GM12878 (cell line): ENCODE data around the gene ZAR1L. TPM values are rescaled to one million over a fixed set of nuclear protein-coding genes. Genes with fewer than 3 reads are reported as not detected.

Experiments used
- ATAC-seq: fragments of 200-7000 bp; cut with Tn5 transposase; 3 replicates; pipeline ENCODE4 v1.9.1; 2020; ENCODE audit warnings: mild to moderate bottlenecking, moderate library complexity
- BruUV-seq: library from RNA; stranded (reverse); fragments of 400-500 nt; replicated peaks from 2 replicates; lab custom pipeline; 2021; lab: Mats Ljungman, UMichigan
- CTCF ChIA-PET: fragments of 300-600 bp; sonication (Branson Sonifier 250); formaldehyde crosslinking; extraction: SDS; loops from one replicate; lab custom pipeline; 2021; ENCODE audit warnings: inconsistent platforms; lab: Yijun Ruan, JAX
- POLR2A ChIA-PET: fragments of 350-600 bp; formaldehyde crosslinking; extraction: SDS; loops from one replicate; lab custom pipeline; 2021; ENCODE audit warnings: inconsistent platforms; lab: Charles Lee
- RAD21 ChIA-PET: fragments of 300-600 bp; sonication (Branson Sonifier 250); formaldehyde crosslinking; loops from one replicate; lab custom pipeline; 2023; ENCODE audit warnings: antibody characterized with exemption; ENCODE audit not compliant: unreplicated experiment; lab: Charles Lee
- SMC1A ChIA-PET: fragments of 300-600 bp; sonication (Branson Sonifier 250); formaldehyde crosslinking; loops from one replicate; lab custom pipeline; 2023; ENCODE audit not compliant: unreplicated experiment, uncharacterized antibody; lab: Charles Lee
- DNase-seq: peaks from one replicate; pipeline ENCODE4 v3.0.0-alpha.2; 2011; ENCODE audit warnings: low read depth, low spot score
- FAIRE-seq: peaks from 3 replicates; lab custom pipeline; 2011; peaks lifted over from hg19 to GRCh38; lab: Jason Lieb, UNC
- H2AFZ ChIP-seq: 2 replicates; pipeline ENCODE4 v1.6.0; 2011; ENCODE audit warnings: low read depth, low read length, control low read depth; ENCODE audit not compliant: control insufficient read depth
- H3K27ac ChIP-seq: 2 replicates; pipeline ENCODE4 v1.5.1; 2011; ENCODE audit warnings: control low read depth; ENCODE audit not compliant: control insufficient read depth, insufficient read depth
- H3K27me3 ChIP-seq, 2 experiments: replicated peaks in 1 of 2; 2 replicates each; pipeline versions ENCODE4 v1.6.0 to v1.6.1; 2011; ENCODE audit warnings: low read length in 1 of 2; ENCODE audit not compliant: control insufficient read depth in 2 of 2, insufficient read depth in 2 of 2
- H3K36me3 ChIP-seq, 2 experiments: 2 replicates each; pipeline ENCODE4 v1.5.1; 2011; ENCODE audit warnings: low read length in 1 of 2; ENCODE audit not compliant: control insufficient read depth in 2 of 2, insufficient read depth in 2 of 2
- H3K4me1 ChIP-seq: 2 replicates; pipeline ENCODE4 v1.6.1; 2011; ENCODE audit warnings: mild to moderate bottlenecking, low read length, moderate library complexity, mixed read lengths; ENCODE audit not compliant: control insufficient read depth, insufficient read depth
- H3K4me2 ChIP-seq: 2 replicates; pipeline ENCODE4 v1.6.0; 2011; ENCODE audit warnings: control low read depth; ENCODE audit not compliant: control insufficient read depth, insufficient read depth
- H3K4me3 ChIP-seq: fragments of 200-600 bp; sonication (generic); 2 replicates; pipeline ENCODE4 v1.5.1; 2016
- H3K79me2 ChIP-seq: 2 replicates; pipeline ENCODE4 v1.6.0; 2011; ENCODE audit warnings: low read length; ENCODE audit not compliant: control insufficient read depth, insufficient read depth
- H3K9ac ChIP-seq: 2 replicates; pipeline ENCODE4 v1.8.0; 2011; ENCODE audit warnings: low read length, control low read depth, mixed read lengths; ENCODE audit not compliant: control insufficient read depth, insufficient read depth
- H3K9me3 ChIP-seq: replicated peaks from 3 replicates; pipeline ENCODE4 v1.5.1; 2011; ENCODE audit warnings: mild to moderate bottlenecking, low read length; ENCODE audit not compliant: control insufficient read depth, insufficient read depth
- H4K20me1 ChIP-seq: 2 replicates; pipeline ENCODE4 v1.6.0; 2011; ENCODE audit not compliant: control insufficient read depth, insufficient read depth
- ASH2L ChIP-seq: fragments of 300-600, 200-600 bp; sonication (generic); IDR thresholded peaks from 2 replicates; pipeline ENCODE4 v1.6.1; 2017; ENCODE audit warnings: low read depth, mild to moderate bottlenecking, borderline replicate concordance
- CBX5 ChIP-seq: sonication (generic); IDR thresholded peaks from 2 replicates; pipeline ENCODE4 v1.6.1; 2016; ENCODE audit warnings: low read depth, moderate library complexity, mild to moderate bottlenecking, inconsistent platforms
- ELK1 ChIP-seq: IDR thresholded peaks from 2 replicates; pipeline ENCODE4 v1.6.1; 2012; ENCODE audit warnings: low read depth, low read length, improper control_type of control experiment
- HCFC1 ChIP-seq: fragments of 150-350 bp; IDR thresholded peaks from 2 replicates; pipeline ENCODE4 v1.6.1; 2014; ENCODE audit warnings: low read length
- HDAC6 ChIP-seq: fragments of 200-600 bp; sonication (generic); IDR thresholded peaks from one replicate; pipeline ENCODE4 v1.8.0; 2017; ENCODE audit warnings: antibody characterized with exemption; ENCODE audit not compliant: unreplicated experiment
- HDGF ChIP-seq: fragments of 450-650 bp; IDR thresholded peaks from 2 replicates; pipeline ENCODE4 v1.6.1; 2016; ENCODE audit warnings: antibody characterized with exemption
- RAD21 ChIP-seq: IDR thresholded peaks from 2 replicates; pipeline ENCODE4 v1.6.1; 2011; ENCODE audit warnings: mild to moderate bottlenecking, low read depth, low read length, moderate library complexity; ENCODE audit not compliant: insufficient read depth
- RB1 ChIP-seq: fragments of 450-650 bp; formaldehyde crosslinking; IDR thresholded peaks from 2 replicates; pipeline ENCODE4 v1.6.1; 2017; ENCODE audit warnings: mild to moderate bottlenecking, borderline replicate concordance
- RCOR1 ChIP-seq: conservative IDR thresholded peaks from 2 replicates; pipeline ENCODE4 v1.6.1; 2012; ENCODE audit warnings: low read depth, low read length, improper control_type of control experiment
- TCF12 ChIP-seq: IDR thresholded peaks from 2 replicates; pipeline ENCODE4 v1.6.1; 2011; ENCODE audit warnings: low read depth, mild to moderate bottlenecking, low read length
- TCF7 ChIP-seq: IDR thresholded peaks from 2 replicates; pipeline ENCODE4 v1.6.1; 2014; ENCODE audit warnings: antibody characterized with exemption, borderline replicate concordance
- WGBS: methylation state at CpG from one replicate; pipeline ENCODE4 v1.1.6; 2016; ENCODE audit warnings: low lambda C conversion rate; ENCODE audit not compliant: insufficient replicate concordance, insufficient coverage; ENCODE audit errors: missing lambda C conversion rate; 5-methylcytosine and 5-hydroxymethylcytosine counted together
- in situ Hi-C: fragments of 300-500 bp; cut with MboI; formaldehyde crosslinking; loops from 9 replicates; pipeline ENCODE4 v1.14.3; 2018; ENCODE audit warnings: mixed read lengths
- intact Hi-C: fragments of 100-400 bp; cut with micrococcal nuclease; formaldehyde crosslinking; loops from one replicate; pipeline ENCODE4 v1.14.2; 2022; ENCODE audit not compliant: unreplicated experiment
- polyA plus RNA-seq, 11 experiments: library from polyadenylated mRNA; depleted of rRNA in 4 of 11; unstranded in 6 of 11; stranded (reverse) in 5 of 11; fragments of >200 nt; fragmentation: Nextera tagmentation in 4 of 11; fragmentation: Illumina TruSeq in 1 of 11; extraction: Ambion mirVana in 4 of 11; extraction: Trizol in 1 of 11; gene quantifications; 1 replicate in 1 of 11; 2 replicates in 10 of 11; pipeline versions ENCODE4 v1.2.1 to v1.2.3, GENCODE V29; 2011 to 2016; ENCODE audit warnings: inconsistent platforms in 2 of 11, missing spikeins in 2 of 11, low read depth in 1 of 11
- total RNA-seq, 4 experiments: library from RNA; depleted of rRNA in 3 of 4; stranded (reverse); fragments of >200 nt in 3 of 4; fragmentation: Illumina TruSeq in 1 of 4; extraction: Trizol in 1 of 4; gene quantifications; 2 replicates each; pipeline versions ENCODE4 v1.2.1 to v1.2.3, GENCODE V29; 2013 to 2021
- TF ChIP-seq, protein P1 (sequence below): fragments of 450-650 bp; IDR thresholded peaks from 2 replicates; pipeline ENCODE4 v1.6.1; 2017; ENCODE audit warnings: mild to moderate bottlenecking, low read depth, inconsistent platforms; ENCODE audit not compliant: poor library complexity, severe bottlenecking

The ZAR1L gene
- total and polyA plus RNA-seq, 10 of the 15 experiments (the other 5 are each of a cell fraction or from before 2014, with no cell fraction given) = 0.05 to 0.34 (median 0.17) TPM; not detected in 6

- TF ChIP-seq ELK1 (no peak), TCF12 (no peak), RAD21 (no peak), HDAC6 (no peak), RCOR1 (no peak)
- TF ChIP-seq, protein P1, sequence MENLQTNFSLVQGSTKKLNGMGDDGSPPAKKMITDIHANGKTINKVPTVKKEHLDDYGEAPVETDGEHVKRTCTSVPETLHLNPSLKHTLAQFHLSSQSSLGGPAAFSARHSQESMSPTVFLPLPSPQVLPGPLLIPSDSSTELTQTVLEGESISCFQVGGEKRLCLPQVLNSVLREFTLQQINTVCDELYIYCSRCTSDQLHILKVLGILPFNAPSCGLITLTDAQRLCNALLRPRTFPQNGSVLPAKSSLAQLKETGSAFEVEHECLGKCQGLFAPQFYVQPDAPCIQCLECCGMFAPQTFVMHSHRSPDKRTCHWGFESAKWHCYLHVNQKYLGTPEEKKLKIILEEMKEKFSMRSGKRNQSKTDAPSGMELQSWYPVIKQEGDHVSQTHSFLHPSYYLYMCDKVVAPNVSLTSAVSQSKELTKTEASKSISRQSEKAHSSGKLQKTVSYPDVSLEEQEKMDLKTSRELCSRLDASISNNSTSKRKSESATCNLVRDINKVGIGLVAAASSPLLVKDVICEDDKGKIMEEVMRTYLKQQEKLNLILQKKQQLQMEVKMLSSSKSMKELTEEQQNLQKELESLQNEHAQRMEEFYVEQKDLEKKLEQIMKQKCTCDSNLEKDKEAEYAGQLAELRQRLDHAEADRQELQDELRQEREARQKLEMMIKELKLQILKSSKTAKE = no peak
Measured at GRCh38 chr13:32285633-32285965, 29.6 kb downstream of the ZAR1L start (continued).

DNA sequence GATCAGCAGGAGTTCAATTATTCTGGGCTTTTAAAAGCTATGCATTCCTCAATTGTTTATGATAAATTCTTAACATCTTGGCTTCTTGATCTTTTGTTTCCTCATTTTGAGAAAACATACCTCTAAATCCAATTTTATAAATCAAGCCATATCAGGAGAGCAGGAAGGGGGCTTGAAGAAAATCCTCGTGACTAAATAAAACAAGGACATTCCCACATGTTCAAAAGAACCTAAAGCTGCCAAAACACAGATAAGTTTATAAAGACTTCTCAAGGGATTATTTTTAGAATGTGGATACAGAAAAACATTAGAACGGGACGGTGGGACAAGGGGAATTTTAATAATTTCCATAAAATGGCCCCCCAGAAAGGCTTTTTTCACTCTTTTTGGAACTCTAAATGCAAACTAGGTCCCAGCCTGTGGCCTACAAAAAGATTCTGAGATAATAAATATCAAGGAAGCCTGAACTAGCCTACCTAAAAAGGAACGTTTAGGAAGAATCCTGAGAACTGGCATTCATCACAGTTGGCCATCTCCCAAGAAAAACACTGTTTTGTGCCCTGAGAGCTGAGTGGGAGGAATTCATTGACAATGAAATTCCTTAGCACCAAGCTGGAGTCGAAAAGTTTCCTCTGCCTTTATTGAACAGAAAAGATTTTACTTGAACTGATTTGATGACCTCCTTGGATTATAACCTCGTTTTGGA lies 30.1 kb downstream of the ZAR1L start:
- no peaks in the 10 kb centered on the region for H4K20me1 ChIP-seq
- H3K36me3 ChIP-seq = no peaks in the 10 kb centered on the region
- no TSS peak for BruUV-seq
- intact Hi-C loops (no loop called here), in situ Hi-C loops (no loop called here)
- FAIRE-seq (no peak), DNase-seq (no peak), ATAC-seq (no peak)
- no peak overlapping the region for H3K4me2 ChIP-seq
- no peak overlapping the region for H3K4me3 ChIP-seq
- TF ChIP-seq HDGF (no peak), CBX5 (no peak), ASH2L (no peak), HCFC1 (no peak), TCF7 (no peak), RB1 (no peak)
- ChIA-PET SMC1A (interaction anchor here (0.9 to 1.1 kb wide), 3 partner anchors 12 to 20 kb away, joined by 3 to 5 read pairs (median 4); no protein-coding TSS in a partner anchor), RAD21 (interaction anchor here (1.1 kb wide), 1 partner anchor 375 kb away, joined by 3 read pairs; no protein-coding TSS in a partner anchor), POLR2A (no interaction called here), CTCF (interaction anchor here (1.0 kb wide), 1 partner anchor 17 kb away, joined by 7 read pairs; no protein-coding TSS in a partner anchor)
- no peak overlapping the region for H3K9ac ChIP-seq
- no peaks in the 10 kb centered on the region for H3K4me1 ChIP-seq
- no peaks in the 10 kb centered on the region for H3K9me3 ChIP-seq
- no peaks in the 10 kb centered on the region for H3K79me2 ChIP-seq
- H3K27me3 ChIP-seq = no peaks in the 10 kb centered on the region
- H2AFZ ChIP-seq = no peak overlapping the region
- H3K27ac ChIP-seq = no peak overlapping the region
- WGBS = 16% methylated on average over 6 of the region's 6 CpGs
